Thoracic aorta (tissue), 2 donors: ENCODE data around the gene HDAC9. TPM values are rescaled to one million over a fixed set of nuclear protein-coding genes. Genes with fewer than 3 reads are reported as not detected.

ENCODE experiments used
- ATAC-seq: fragments of 150-250 bp; one replicate; pipeline ENCODE4 v1.8.0; 2017; ENCODE audit warnings: low read depth; ENCODE audit not compliant: insufficient number of reproducible peaks, low FRiP score
- DNase-seq: peaks from one replicate; pipeline ENCODE4 v3.0.0-alpha.2; 2020; ENCODE audit warnings: low spot score
- H3K27ac ChIP-seq, 2 donors: fragments of 200-600 bp; sonication (generic); 1 replicate in 1 of 2; 2 replicates in 1 of 2; pipeline ENCODE4 v1.5.1; 2016; ENCODE audit warnings: mild to moderate bottlenecking in 2 of 2, moderate library complexity in 2 of 2
- H3K27me3 ChIP-seq: fragments of 200-600 bp; sonication (generic); replicated peaks from 2 replicates; pipeline ENCODE4 v1.6.0; 2016; ENCODE audit warnings: mild to moderate bottlenecking; ENCODE audit not compliant: insufficient read depth
- H3K36me3 ChIP-seq: fragments of 200-600 bp; sonication (generic); one replicate; pipeline ENCODE4 v1.5.1; 2016
- H3K4me1 ChIP-seq, 2 donors: fragments of 200-600 bp; sonication (generic); 1 replicate in 1 of 2; 2 replicates in 1 of 2; pipeline versions ENCODE4 v1.5.1 to v1.6.0; 2016; ENCODE audit warnings: low read depth in 2 of 2, mild to moderate bottlenecking in 1 of 2; ENCODE audit not compliant: control insufficient read depth in 1 of 2
- H3K4me3 ChIP-seq: fragments of 200-600 bp; sonication (generic); 2 replicates; pipeline ENCODE4 v1.5.1; 2016; ENCODE audit warnings: mild to moderate bottlenecking
- H3K9me3 ChIP-seq: fragments of 200-600 bp; sonication (generic); 2 replicates; pipeline ENCODE4 v1.5.1; 2016
- CTCF ChIP-seq: fragments of 200-600 bp; sonication (generic); IDR thresholded peaks from one replicate; pipeline ENCODE4 v1.5.1; 2019; ENCODE audit warnings: antibody characterized with exemption
- total RNA-seq, 2 donors: library from RNA; depleted of rRNA; stranded (reverse); fragments of >200 nt; gene quantifications; one replicate each; pipeline versions ENCODE4 v1.1.0 to v1.2.3, GENCODE V29; 2016

The HDAC9 gene
- total RNA-seq, 2 donors from 2014 or later, result 64.1 to 81.6 TPM

- Histone ChIP-seq H3K4me1 (peaks cover 0 to 34% of the 10 kb centered on the region in 2 donors), H3K36me3 (no peaks in the 10 kb centered on the region), H3K27ac (no peak overlapping the region), H3K4me3 (no peak overlapping the region), H3K9me3 (no peaks in the 10 kb centered on the region), H3K27me3 (no peaks in the 10 kb centered on the region)
- no peak for TF ChIP-seq CTCF
- DNase-seq (no peak), ATAC-seq (no peak)
Measured at GRCh38 chr7:18546576-18546975, 51.0 kb downstream of the HDAC9 start.

GRCh38 chr7:18547509-18548187 lies 52.1 kb downstream of the HDAC9 start:
- Histone ChIP-seq H3K4me1 (peaks cover 10 to 38% of the 10 kb centered on the region in 2 donors), H3K36me3 (no peaks in the 10 kb centered on the region), H3K9me3 (no peaks in the 10 kb centered on the region), H3K27me3 (no peaks in the 10 kb centered on the region), H3K4me3 (no peak overlapping the region), H3K27ac (no peak overlapping the region)
- DNase-seq, result no peak
- TF ChIP-seq CTCF, result no peak
- no peak for ATAC-seq

- no peak overlapping the region for H3K27ac ChIP-seq
- peaks cover 17 to 46% of the 10 kb centered on the region in 2 donors for H3K4me1 ChIP-seq
- no peaks in the 10 kb centered on the region for H3K9me3 ChIP-seq
- ATAC-seq (no peak), DNase-seq (no peak)
- no peaks in the 10 kb centered on the region for H3K36me3 ChIP-seq
- no peaks in the 10 kb centered on the region for H3K27me3 ChIP-seq
- no peak for TF ChIP-seq CTCF
- H3K4me3 ChIP-seq, result no peak overlapping the region
Measured at GRCh38 chr7:18548534-18548933, 53.0 kb downstream of the HDAC9 start.

- Histone ChIP-seq H3K9me3 (no peaks in the 10 kb centered on the region), H3K4me1 (peaks cover 26 to 65% of the 10 kb centered on the region in 2 donors), H3K27me3 (no peaks in the 10 kb centered on the region), H3K4me3 (no peak overlapping the region), H3K36me3 (no peaks in the 10 kb centered on the region), H3K27ac (no peak overlapping the region)
- DNase-seq (no peak), ATAC-seq (no peak)
- TF ChIP-seq CTCF, result no peak
Measured at GRCh38 chr7:18550574-18550973, 55.0 kb downstream of the HDAC9 start.

GRCh38 chr7:18552316-18552916 lies 56.9 kb downstream of the HDAC9 start:
- Histone ChIP-seq H3K27me3 (no peaks in the 10 kb centered on the region), H3K9me3 (no peaks in the 10 kb centered on the region), H3K27ac (peak overlapping the region; percentile 39 to 60), H3K36me3 (no peaks in the 10 kb centered on the region), H3K4me3 (peak overlapping the region; percentile 38), H3K4me1 (peaks cover 40 to 60% of the 10 kb centered on the region in 2 donors)
- DNase-seq (no peak), ATAC-seq (no peak)
- TF ChIP-seq CTCF, result no peak
